OCI-LY1 (cell line): Measurements from ENCODE around the gene C10orf67.

Experiments
- H2AFZ ChIP-seq: fragments of 200-600 bp; sonication (generic), shearing (Covaris generic); 2 replicates; pipeline ENCODE4 v1.6.0; 2014; ENCODE audit warnings: antibody characterized with exemption, mild to moderate bottlenecking, low read length
- H3F3A ChIP-seq: fragments of 200-600 bp; sonication (generic), shearing (Covaris generic); 2 replicates; pipeline ENCODE4 v1.6.0; 2014; ENCODE audit warnings: mild to moderate bottlenecking, antibody characterized with exemption, low read length, moderate library complexity; ENCODE audit not compliant: insufficient read depth
- H3K27ac ChIP-seq: fragments of 200-600 bp; sonication (generic); 2 replicates; pipeline ENCODE4 v1.5.1; 2014; ENCODE audit warnings: low read length, mixed run types, mild to moderate bottlenecking, low read depth; ENCODE audit not compliant: poor library complexity, severe bottlenecking
- H3K27me3 ChIP-seq: fragments of 200-600 bp; sonication (generic); 2 replicates; pipeline ENCODE4 v1.6.0; 2014; ENCODE audit warnings: antibody characterized with exemption, mild to moderate bottlenecking, low read length, moderate library complexity; ENCODE audit not compliant: insufficient read depth
- H3K36me3 ChIP-seq: fragments of 200-600 bp; sonication (generic); 2 replicates; pipeline ENCODE4 v1.6.1; 2014; ENCODE audit warnings: mild to moderate bottlenecking, antibody characterized with exemption, low read length, moderate library complexity, mixed read lengths; ENCODE audit not compliant: insufficient read depth
- H3K4me1 ChIP-seq: fragments of 200-600 bp; sonication (generic); 2 replicates; pipeline ENCODE4 v1.5.1; 2014; ENCODE audit warnings: mild to moderate bottlenecking, low read length, moderate library complexity; ENCODE audit not compliant: insufficient read depth, severe bottlenecking
- H3K4me2 ChIP-seq: fragments of 200-600 bp; sonication (generic), shearing (Covaris generic); 2 replicates; pipeline ENCODE4 v1.6.1; 2014; ENCODE audit warnings: low read length
- H3K4me3 ChIP-seq: fragments of 200-600 bp; sonication (generic); 2 replicates; pipeline ENCODE4 v1.5.1; 2014; ENCODE audit warnings: low read length, low read depth, mild to moderate bottlenecking, mixed read lengths; ENCODE audit not compliant: poor library complexity, severe bottlenecking
- H3K79me2 ChIP-seq: fragments of 200-600 bp; shearing (Covaris generic); 2 replicates; pipeline ENCODE4 v1.6.1; 2016; ENCODE audit warnings: mixed run types, low read length, mixed read lengths; ENCODE audit not compliant: insufficient read depth
- H3K9ac ChIP-seq: fragments of 200-600 bp; sonication (generic), shearing (Covaris generic); 2 replicates; pipeline ENCODE4 v1.6.1; 2014; ENCODE audit warnings: mild to moderate bottlenecking, low read length, mixed read lengths
- H3K9me2 ChIP-seq: fragments of 200-600 bp; sonication (generic), shearing (Covaris generic); 2 replicates; pipeline ENCODE4 v1.6.1; 2014; ENCODE audit warnings: low read depth, mild to moderate bottlenecking, low read length, mixed read lengths
- H3K9me3 ChIP-seq: fragments of 200-600 bp; shearing (Covaris generic); 2 replicates; pipeline ENCODE4 v1.6.1; 2014; ENCODE audit warnings: low read length, mixed read lengths
- H4K20me1 ChIP-seq: fragments of 200-600 bp; sonication (generic), shearing (Covaris generic); 2 replicates; pipeline ENCODE4 v1.6.0; 2016; ENCODE audit warnings: mild to moderate bottlenecking, low read length; ENCODE audit not compliant: insufficient read depth
- EZH2 ChIP-seq: fragments of 200-600 bp; sonication (generic), shearing (Covaris generic); IDR thresholded peaks from 2 replicates; pipeline ENCODE4 v1.8.0; 2017; ENCODE audit warnings: borderline replicate concordance, mixed run types, mild to moderate bottlenecking, antibody characterized with exemption, low read length, moderate library complexity, mixed read lengths
- TF ChIP-seq, protein P1 (sequence below): fragments of 200-600 bp; sonication (generic), shearing (Covaris generic); IDR thresholded peaks from 2 replicates; pipeline ENCODE4 v1.5.1; 2017; ENCODE audit warnings: mild to moderate bottlenecking, antibody characterized with exemption, low read length, moderate library complexity, mixed read lengths

The C10orf67 gene

DNA sequence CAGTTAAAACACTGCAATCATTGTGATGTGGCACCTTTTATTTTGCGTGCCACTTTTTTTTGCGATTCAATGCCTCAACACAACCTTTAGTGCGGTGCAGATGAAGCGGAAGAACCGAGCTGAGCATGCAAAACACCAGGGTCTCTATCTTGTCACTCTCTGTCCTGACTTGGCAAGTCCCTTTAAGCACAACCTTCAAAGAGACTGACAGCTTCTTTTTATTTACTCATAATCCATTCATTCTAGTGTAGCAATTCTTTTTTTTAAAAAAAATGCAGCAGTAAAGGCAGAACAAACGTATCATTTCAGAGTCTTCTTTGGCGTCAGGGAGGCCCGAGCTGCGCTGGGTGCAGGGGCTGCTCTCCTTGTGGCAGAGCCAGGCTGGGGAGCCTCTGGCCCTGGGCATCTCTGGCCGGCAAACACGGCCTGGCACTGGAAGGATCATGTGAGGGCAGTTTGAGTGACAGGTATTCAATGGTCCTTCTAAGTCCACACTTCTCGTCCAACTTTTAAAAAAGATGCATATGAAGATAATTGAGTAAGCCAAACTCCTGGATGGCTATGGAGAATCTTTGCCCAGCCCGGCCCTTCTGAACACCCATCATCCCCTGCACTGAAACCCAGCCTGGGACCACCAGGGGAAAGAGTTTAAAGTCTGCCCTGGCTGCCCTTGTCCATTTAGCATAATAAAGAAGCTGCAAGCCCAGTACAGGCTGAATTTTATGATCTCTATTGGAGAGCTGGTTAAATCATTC is 148.6 kb downstream of the C10orf67 start:
- H3K4me2 ChIP-seq, result no peak overlapping the region
- no peak overlapping the region for H3K9ac ChIP-seq
- no peak overlapping the region for H3K4me3 ChIP-seq
- no peaks in the 10 kb centered on the region for H3K36me3 ChIP-seq
- no peaks in the 10 kb centered on the region for H3K9me3 ChIP-seq
- no peak overlapping the region for H3K27ac ChIP-seq
- no peaks in the 10 kb centered on the region for H3K27me3 ChIP-seq
- H3K4me1 ChIP-seq, result no peaks in the 10 kb centered on the region
- no peaks in the 10 kb centered on the region for H3K9me2 ChIP-seq
- TF ChIP-seq EZH2, result no peak
- TF ChIP-seq, protein P1, sequence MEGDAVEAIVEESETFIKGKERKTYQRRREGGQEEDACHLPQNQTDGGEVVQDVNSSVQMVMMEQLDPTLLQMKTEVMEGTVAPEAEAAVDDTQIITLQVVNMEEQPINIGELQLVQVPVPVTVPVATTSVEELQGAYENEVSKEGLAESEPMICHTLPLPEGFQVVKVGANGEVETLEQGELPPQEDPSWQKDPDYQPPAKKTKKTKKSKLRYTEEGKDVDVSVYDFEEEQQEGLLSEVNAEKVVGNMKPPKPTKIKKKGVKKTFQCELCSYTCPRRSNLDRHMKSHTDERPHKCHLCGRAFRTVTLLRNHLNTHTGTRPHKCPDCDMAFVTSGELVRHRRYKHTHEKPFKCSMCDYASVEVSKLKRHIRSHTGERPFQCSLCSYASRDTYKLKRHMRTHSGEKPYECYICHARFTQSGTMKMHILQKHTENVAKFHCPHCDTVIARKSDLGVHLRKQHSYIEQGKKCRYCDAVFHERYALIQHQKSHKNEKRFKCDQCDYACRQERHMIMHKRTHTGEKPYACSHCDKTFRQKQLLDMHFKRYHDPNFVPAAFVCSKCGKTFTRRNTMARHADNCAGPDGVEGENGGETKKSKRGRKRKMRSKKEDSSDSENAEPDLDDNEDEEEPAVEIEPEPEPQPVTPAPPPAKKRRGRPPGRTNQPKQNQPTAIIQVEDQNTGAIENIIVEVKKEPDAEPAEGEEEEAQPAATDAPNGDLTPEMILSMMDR, result no peak
- H3F3A ChIP-seq, result no peaks in the 10 kb centered on the region
- H2AFZ ChIP-seq, result no peak overlapping the region
- H3K79me2 ChIP-seq, result no peaks in the 10 kb centered on the region
- H4K20me1 ChIP-seq, result no peaks in the 10 kb centered on the region

DNA sequence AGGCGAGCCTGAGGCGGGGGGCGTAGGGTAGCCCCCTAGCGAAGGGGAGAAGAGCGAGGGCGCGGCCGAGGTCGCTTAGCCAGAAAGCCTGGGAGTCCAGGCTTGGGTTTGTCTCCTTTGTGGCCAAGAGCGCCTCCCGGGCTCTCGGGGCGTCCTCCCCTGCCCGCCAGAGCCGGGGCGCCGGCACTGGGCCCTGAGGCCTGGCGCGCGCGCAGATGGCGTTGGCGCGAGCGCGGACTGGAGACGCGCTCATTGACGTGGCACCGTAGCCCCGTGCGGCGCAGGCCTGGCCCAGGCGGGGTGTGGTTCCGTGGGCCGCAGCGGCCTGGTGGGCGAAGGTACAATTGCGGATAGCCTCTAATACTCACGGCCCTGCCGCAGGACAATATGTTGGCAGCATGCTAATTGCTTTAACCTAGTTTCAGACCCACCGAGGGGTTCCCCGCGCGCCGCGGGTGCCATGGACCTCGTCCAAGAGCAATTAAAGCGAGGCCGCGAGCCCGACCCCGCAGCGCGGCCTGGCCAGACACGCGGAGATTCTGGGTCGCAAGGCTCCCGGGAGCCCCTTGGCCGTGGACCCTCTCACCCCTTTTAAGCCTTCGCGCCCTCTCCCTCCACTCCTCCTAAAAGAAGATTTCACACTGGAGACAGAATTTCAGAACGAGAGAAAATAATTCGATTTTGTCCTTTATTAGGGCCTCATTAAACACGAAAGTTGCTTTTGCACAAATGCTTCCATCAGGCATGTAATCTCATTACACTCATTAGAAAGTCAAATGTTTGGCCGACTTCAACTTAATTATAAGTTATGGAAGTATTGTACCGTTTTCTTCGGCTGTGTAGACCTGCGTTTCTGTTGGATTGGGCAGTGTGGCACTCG is 149.4 kb downstream of the C10orf67 start:
- Histone ChIP-seq H3K79me2 (no peaks in the 10 kb centered on the region), H3K36me3 (no peaks in the 10 kb centered on the region), H3K27ac (no peak overlapping the region), H3K9ac (no peak overlapping the region), H3K4me2 (no peak overlapping the region), H3K9me2 (no peaks in the 10 kb centered on the region), H2AFZ (no peak overlapping the region), H3K4me1 (no peaks in the 10 kb centered on the region), H3F3A (no peaks in the 10 kb centered on the region), H4K20me1 (no peaks in the 10 kb centered on the region), H3K4me3 (no peak overlapping the region), H3K9me3 (no peaks in the 10 kb centered on the region), H3K27me3 (no peaks in the 10 kb centered on the region)
- TF ChIP-seq, protein P1, result no peak
- TF ChIP-seq EZH2, result no peak

DNA sequence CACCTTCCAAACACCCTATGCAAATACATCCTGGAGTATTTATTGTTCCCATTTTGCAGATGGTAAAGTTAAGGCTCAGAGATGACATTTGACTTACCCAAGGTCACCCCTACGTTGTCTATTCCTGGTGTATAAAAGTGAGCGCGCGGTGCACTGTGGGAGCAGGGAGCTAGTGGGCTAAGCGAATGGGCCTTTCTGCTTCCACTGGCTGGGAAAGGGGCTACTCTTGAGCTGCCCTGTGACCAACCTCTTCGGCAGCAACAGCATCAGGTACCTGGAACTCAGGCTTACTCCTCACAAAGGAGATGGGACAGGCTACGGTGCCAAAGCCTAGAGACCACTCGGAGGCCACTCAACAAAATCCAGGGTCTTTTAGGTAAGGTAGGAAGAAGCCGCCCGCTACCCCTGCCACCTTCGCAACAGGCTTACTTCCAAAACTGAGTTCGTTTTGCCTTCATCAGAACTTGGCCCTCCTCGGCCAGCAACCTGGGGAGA is 150.1 kb downstream of the C10orf67 start:
- Histone ChIP-seq H3K4me2 (no peak overlapping the region), H3K4me3 (no peak overlapping the region), H3K36me3 (no peaks in the 10 kb centered on the region), H3K9me2 (no peaks in the 10 kb centered on the region), H3K27me3 (no peaks in the 10 kb centered on the region), H3K4me1 (no peaks in the 10 kb centered on the region), H3K27ac (no peak overlapping the region), H3F3A (no peaks in the 10 kb centered on the region), H2AFZ (no peak overlapping the region), H3K9ac (no peak overlapping the region), H3K79me2 (no peaks in the 10 kb centered on the region), H3K9me3 (no peaks in the 10 kb centered on the region), H4K20me1 (no peaks in the 10 kb centered on the region)
- TF ChIP-seq, protein P1, result no peak
